Activated CD4-positive, CD25-positive, alpha-beta regulatory T cell treated with anti-CD3 and anti-CD28 coated beads, Interleukin-2, amount 50 U/mL, for 72 hours (primary cell): Measurements from ENCODE around the gene ANK3.

Experiments
- DNase-seq: peaks from one replicate; pipeline ENCODE4 v3.0.0; 2021

ANK3 gene

DNA sequence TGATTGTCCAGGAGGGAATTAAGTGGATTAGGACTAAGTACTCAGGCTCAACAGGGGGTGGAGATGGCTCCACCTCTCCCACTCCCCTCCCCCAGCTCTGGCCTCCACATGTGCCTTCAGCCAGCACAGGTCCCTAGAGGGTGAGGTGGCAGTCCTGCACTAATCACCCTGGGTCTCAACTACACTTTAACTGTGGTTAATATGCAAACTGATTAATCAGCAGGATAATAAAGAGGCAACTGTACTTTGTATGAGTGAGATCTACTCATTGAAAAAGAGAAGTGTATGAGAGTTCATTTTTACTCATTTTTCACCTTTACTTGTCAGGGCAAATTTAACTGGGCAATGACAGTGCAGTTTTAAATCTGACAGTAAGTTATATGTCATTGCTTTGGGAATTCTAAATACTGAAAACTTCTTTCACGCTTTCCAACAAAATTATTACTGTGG, 259.5 kb downstream of the ANK3 start:
- no peak for DNase-seq

GRCh38 chr10:60125895-60126294, 263.8 kb downstream of the ANK3 start:
- no peak for DNase-seq

DNA sequence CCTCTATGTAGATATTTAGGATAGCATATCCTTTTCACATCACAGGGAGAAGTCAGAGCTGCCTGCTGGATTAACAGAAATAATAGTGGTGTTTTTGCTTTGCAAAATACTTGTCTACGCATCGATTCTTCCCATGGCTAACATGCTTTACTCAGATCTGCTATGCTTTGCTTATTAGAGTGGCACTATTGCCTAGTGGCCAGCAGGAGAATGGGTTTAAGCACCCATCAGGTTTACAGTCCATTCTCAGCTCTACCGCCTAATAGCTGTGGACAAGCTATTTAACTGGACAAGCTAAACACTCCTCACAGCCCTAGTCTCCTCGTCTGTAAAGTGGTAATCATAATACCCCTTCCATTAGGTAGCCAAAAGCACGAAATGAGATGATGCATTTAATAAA, 265.1 kb downstream of the ANK3 start:
- no peak for DNase-seq

GRCh38 chr10:60123668-60124067, 266.0 kb downstream of the ANK3 start:
- no peak for DNase-seq

DNA sequence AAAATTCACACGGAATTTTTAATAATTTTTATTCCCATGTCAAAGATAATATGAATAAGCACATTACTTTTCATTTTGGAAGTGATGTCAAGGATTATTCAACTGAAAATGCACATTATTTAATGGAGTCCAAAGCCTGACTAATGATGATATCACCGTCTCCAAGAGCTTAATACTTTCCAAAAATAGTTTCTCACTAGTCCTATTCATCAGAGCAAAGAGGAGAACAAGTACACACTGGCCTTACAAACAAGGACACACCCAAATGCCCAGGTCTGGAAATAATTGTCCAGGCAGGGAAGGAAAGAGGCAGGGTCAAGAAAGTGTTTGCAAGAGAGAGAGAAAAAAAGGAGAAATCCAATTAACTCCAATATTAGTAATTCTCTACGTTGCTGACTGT, 266.5 kb downstream of the ANK3 start:
- no peak for DNase-seq

- DNase-seq: no peak
Measured at GRCh38 chr10:60122190-60122589, 267.5 kb downstream of the ANK3 start.

- no peak for DNase-seq
Measured at GRCh38 chr10:60114765-60115586, 274.7 kb downstream of the ANK3 start.

- no peak for DNase-seq
Measured at GRCh38 chr10:60110739-60111138, 278.9 kb downstream of the ANK3 start.

DNA sequence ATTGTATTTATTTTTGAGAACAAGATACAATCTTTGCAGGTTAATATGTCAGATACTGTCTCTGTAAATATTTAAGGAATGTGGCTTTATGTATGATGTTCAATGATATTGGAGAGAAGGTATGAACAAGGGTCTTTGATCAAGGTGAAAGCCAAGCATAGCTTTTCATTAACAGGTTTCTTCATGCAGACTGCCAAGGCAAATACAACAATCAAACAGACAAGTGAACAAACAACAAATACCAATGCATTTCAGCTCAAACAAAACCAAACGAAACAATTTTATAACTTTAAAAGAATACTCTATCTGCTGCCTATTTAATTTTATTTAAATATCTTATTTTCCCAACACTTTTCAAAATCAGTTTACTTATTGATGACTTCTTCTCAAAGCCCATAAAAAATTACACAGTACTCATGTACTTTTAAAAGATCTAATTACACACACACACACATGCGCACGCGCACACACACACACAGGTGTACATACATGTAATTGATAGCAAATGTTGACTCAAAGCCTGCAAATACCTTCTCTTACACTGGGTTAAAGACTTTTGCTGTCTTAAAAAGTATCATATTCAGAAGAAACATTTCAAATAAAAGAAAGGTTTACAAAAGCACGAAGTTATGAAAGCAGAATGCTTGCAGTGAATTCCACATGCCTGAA, 282.2 kb downstream of the ANK3 start:
- DNase-seq: no peak

GRCh38 chr10:60105295-60105695, 284.4 kb downstream of the ANK3 start:
- DNase-seq: no peak

DNA sequence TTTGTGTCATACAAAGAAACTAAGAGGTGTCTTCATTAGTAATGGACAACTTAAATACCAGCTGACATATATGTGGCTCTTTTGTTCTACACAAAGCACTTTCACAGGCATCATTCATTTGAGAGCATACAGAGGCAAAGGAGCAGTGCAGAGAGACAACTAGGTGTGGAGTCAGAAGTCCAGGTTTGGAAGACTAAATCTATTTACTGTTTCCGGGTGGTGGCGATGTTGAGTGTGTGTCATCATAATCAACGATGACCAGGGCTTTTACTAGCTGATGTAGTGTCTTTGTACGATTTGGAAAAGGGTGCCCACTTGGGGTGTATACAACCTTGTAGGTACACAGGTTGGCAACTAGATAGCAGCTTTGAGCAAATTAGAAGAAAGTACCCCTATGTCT, 287.9 kb downstream of the ANK3 start:
- DNase-seq: no peak

GRCh38 chr10:60099998-60100747, 289.5 kb downstream of the ANK3 start:
- DNase-seq: no peak

GRCh38 chr10:60098677-60099601, 290.7 kb downstream of the ANK3 start:
- no peak for DNase-seq

GRCh38 chr10:60096761-60097513, 292.7 kb downstream of the ANK3 start:
- DNase-seq: no peak

DNA sequence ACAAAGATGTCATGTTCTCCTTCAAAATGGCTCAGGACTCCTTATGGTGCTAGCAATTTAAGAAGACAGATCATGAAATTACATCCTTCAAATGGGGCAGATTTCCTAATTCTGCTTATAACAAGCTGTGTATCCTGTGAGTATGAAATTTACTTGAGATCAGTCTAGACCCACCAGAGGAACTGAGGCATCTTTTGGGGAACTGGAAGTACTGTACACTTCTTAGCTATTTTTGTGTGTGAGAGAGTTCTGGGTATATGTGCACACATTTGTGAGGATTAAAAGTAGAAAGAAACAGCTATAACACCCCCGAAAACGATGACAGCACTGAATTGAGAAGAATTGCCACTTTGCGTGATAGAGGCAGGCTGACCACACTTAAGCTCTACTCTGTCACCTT, 296.4 kb downstream of the ANK3 start:
- no peak for DNase-seq

- no peak for DNase-seq
Measured at GRCh38 chr10:60086862-60087261, 302.8 kb downstream of the ANK3 start.

GRCh38 chr10:60086421-60086820, 303.3 kb downstream of the ANK3 start:
- no peak for DNase-seq

DNA sequence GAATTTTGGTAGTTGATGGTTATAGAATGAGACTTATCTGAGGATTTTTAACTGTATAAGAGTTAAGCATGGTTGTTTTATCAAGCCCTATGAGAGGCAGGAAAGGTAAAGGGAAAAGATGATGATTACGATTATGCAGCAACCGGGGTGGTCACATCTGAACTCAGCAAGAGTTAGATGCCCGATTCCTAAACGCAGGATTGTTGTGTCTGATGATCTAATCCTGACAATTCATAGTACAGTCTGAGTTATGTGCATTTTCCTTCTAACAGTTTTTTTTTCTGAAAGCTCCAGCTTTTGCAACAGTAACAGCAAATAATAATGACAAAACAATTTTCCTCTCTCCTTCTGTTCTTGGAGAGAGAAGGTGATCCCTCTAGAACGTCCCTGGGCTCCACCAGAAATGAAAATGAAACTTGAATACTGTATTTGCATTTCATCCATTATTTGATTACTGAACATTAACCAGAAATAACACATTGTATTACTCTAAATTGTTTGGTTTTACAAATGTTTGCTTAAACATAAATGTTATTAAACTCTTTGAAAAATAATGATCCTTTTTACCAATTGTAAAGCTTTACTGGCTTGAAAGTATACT, 306.8 kb downstream of the ANK3 start:
- DNase-seq: no peak

GRCh38 chr10:60082341-60082740, 307.3 kb downstream of the ANK3 start:
- no peak for DNase-seq

- no peak for DNase-seq
Measured at GRCh38 chr10:60073781-60074656, 315.7 kb downstream of the ANK3 start.
